HepG2 (cell line): ENCODE measurements around the gene SMYD2. TPM values are rescaled to one million over a fixed set of nuclear protein-coding genes. Genes with fewer than 3 reads are reported as not detected.

ENCODE experiments used
- ARID4A ChIP-seq: sonication (generic); formaldehyde crosslinking; IDR thresholded peaks from 2 replicates; pipeline ENCODE4 v1.5.0; 2020; ENCODE audit warnings: mild to moderate bottlenecking, missing genetic modification reagents, borderline replicate concordance
- HDAC6 ChIP-seq: fragments of 200-600 bp; sonication (generic); IDR thresholded peaks from 2 replicates; pipeline ENCODE4 v1.7.0; 2017; ENCODE audit warnings: mild to moderate bottlenecking, antibody characterized with exemption, low read length, low read depth
- HMGXB3 ChIP-seq: sonication (generic); formaldehyde crosslinking; IDR thresholded peaks from 2 replicates; pipeline ENCODE4 v1.4.0; 2020; ENCODE audit warnings: missing genetic modification reagents, borderline replicate concordance
- KAT7 ChIP-seq: IDR thresholded peaks from 2 replicates; pipeline ENCODE4 v1.6.1; 2018; ENCODE audit warnings: borderline replicate concordance, missing compliant biosample characterization
- TBP ChIP-seq: sonication (generic); formaldehyde crosslinking; IDR thresholded peaks from 2 replicates; pipeline ENCODE4 v1.5.0; 2020; ENCODE audit warnings: missing genetic modification reagents
- ZNF180 ChIP-seq: sonication (generic); formaldehyde crosslinking; IDR thresholded peaks from 2 replicates; pipeline ENCODE4 v1.4.0; 2020; ENCODE audit warnings: low read depth, missing genetic modification reagents, borderline replicate concordance
- polyA plus RNA-seq, 8 experiments: library from polyadenylated mRNA; depleted of rRNA in 3 of 8; stranded (reverse) in 7 of 8; unstranded in 1 of 8; fragments of >200 nt; fragmentation: Illumina TruSeq in 4 of 8; extraction: Trizol in 4 of 8; gene quantifications; 2 replicates each; pipeline versions ENCODE4 v1.2.1 to v1.2.3, GENCODE V29; 2011 to 2016; ENCODE audit warnings: low read depth in 4 of 8, missing spikeins in 1 of 8, mixed read lengths in 1 of 8; ENCODE audit not compliant: insufficient read depth in 1 of 8
- total RNA-seq, 5 experiments: library from RNA; depleted of rRNA; stranded (reverse); fragments of >200 nt; fragmentation: Illumina TruSeq; extraction: Trizol; gene quantifications; 2 replicates each; pipeline ENCODE4 v1.2.3, GENCODE V29; 2016; ENCODE audit warnings: low read depth in 1 of 5
- TF ChIP-seq, protein P1 (sequence below), 2 experiments: fragments of 450-650 bp in 1 of 2; sonication (generic) in 1 of 2; formaldehyde crosslinking in 1 of 2; IDR thresholded peaks; 2 replicates each; pipeline versions ENCODE4 v1.6.1 to v1.8.0; 2016 to 2022; ENCODE audit warnings: antibody characterized with exemption in 1 of 2, mild to moderate bottlenecking in 1 of 2, missing genetic modification reagents in 1 of 2

SMYD2 gene
- total and polyA plus RNA-seq, 2 of the 13 experiments (the other 11 are each of a cell fraction or from before 2014, with no cell fraction given) = 72.7 to 139 TPM

DNA sequence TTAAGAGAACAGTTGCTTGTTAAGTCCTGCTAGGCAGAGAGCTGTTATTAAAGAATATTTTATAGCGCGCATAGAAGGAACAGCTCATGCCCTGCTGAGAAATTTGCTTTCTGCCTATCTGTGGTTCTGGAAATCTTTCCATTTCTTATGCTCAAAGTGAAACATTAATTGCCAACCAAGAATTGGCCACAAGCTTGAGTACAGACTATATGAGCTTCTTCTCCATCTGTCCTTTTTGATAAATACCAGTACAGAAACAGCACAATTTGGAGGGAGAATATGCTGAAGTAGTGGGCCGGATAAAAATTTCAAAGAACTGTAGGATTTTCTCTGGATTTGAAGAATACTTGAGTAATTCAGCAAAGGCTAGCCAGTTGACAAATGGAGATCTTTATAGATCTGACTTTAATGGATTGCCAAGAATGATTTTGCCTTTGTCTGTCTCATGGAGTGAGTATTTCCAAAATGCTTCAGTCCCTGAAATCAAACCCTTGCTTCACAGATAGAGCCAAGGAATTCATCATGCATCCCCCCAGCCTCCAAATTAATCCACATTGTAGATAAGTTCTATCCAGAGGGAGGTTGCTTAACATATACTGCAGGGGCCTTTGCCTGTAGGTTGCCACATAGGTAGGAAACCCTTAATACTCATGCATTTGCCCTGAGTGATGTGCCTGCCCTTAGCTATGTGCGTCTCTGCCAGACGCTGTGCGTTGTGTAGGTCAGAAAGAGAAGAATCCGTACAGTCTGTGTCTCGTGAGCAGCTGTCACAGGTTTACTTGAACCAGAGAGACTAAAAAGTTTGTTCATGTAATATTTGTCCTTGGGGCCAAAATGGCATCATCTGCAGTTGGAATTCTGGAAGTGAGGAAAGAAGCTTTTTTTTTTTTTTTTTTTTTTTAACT, 44.2 kb downstream of the SMYD2 start (continued):
- TF ChIP-seq HMGXB3 (no peak), ZNF180 (CRISPR knock-in tag) (no peak), ARID4A (CRISPR knock-in tag) (no peak), HDAC6 (no peak), KAT7 (CRISPR knock-in tag) (no peak), TBP (no peak)
- TF ChIP-seq, protein P1, sequence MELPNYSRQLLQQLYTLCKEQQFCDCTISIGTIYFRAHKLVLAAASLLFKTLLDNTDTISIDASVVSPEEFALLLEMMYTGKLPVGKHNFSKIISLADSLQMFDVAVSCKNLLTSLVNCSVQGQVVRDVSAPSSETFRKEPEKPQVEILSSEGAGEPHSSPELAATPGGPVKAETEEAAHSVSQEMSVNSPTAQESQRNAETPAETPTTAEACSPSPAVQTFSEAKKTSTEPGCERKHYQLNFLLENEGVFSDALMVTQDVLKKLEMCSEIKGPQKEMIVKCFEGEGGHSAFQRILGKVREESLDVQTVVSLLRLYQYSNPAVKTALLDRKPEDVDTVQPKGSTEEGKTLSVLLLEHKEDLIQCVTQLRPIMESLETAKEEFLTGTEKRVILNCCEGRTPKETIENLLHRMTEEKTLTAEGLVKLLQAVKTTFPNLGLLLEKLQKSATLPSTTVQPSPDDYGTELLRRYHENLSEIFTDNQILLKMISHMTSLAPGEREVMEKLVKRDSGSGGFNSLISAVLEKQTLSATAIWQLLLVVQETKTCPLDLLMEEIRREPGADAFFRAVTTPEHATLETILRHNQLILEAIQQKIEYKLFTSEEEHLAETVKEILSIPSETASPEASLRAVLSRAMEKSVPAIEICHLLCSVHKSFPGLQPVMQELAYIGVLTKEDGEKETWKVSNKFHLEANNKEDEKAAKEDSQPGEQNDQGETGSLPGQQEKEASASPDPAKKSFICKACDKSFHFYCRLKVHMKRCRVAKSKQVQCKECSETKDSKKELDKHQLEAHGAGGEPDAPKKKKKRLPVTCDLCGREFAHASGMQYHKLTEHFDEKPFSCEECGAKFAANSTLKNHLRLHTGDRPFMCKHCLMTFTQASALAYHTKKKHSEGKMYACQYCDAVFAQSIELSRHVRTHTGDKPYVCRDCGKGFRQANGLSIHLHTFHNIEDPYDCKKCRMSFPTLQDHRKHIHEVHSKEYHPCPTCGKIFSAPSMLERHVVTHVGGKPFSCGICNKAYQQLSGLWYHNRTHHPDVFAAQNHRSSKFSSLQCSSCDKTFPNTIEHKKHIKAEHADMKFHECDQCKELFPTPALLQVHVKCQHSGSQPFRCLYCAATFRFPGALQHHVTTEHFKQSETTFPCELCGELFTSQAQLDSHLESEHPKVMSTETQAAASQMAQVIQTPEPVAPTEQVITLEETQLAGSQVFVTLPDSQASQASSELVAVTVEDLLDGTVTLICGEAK (IDR thresholded peaks at IDR 0.05) = no peak
- TF ChIP-seq, protein P1 (CRISPR knock-in tag; IDR thresholded peaks at IDR 0.05) = no peak
